NOMO-1 treated with DMSO at 0.1 percent for 48 hours (cell line): ENCODE measurements around the gene SMC5.
"Not testable (repeated sequence)": the region's sequence is repeated elsewhere in the genome, so short reads cannot be mapped to it uniquely, and the experiment has no call there.

Experiments used
- DNase-seq: peaks from one replicate; lab custom pipeline; 2025; ENCODE audit not compliant: unreplicated experiment; lab: John Stamatoyannopoulos, UW

Gene SMC5

GRCh38 chr9:70262948-70263347 is 4.2 kb downstream of the SMC5 start:
- no peak for DNase-seq

DNA sequence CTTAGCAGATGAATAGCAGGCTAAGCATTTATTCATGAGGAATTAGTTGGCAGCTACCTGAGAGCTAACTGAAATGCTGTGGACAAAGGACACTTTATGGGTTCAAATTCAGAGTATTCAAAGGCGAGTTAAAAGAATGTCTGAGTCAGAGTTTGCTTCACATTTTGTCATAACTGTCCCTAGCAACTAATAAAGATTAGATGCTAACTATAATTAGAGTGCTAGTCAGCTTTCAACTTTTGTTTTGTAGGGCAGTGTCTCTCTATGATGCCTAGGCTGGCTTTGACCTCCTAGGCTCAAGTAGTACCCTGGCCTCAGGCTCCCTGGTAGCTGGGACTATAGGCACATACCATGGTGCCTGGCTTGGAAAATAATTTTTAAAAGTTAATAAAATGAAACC is 4.6 kb downstream of the SMC5 start:
- no peak for DNase-seq

- no peak for DNase-seq
Observed at GRCh38 chr9:70278305-70278704, 19.5 kb downstream of the SMC5 start.

- no peak for DNase-seq
Observed at GRCh38 chr9:70283848-70284247, 25.1 kb downstream of the SMC5 start.

- DNase-seq: no peak
Observed at GRCh38 chr9:70285246-70285645, 26.5 kb downstream of the SMC5 start.

GRCh38 chr9:70285981-70286598 is 27.3 kb downstream of the SMC5 start:
- DNase-seq: no peak

DNA sequence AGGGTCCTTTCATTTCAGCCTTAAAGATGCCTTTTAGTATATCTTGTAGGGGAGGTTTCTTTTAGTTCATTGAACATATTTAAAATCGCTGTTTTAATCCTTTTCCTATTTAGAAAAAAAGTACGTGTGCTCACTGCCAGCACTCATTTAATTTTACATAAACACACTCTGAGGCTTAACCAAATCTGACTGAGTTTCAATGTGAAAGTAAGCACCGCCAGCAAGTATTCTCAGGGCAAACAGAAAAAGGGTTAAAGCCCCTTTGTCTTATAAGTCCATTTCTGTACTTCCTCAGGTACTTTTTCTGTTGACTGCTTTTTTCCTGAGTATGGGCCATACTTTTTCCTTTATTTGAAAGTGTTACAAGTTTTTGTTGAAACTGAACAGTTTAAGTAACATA is 31.8 kb downstream of the SMC5 start:
- DNase-seq: no peak

DNA sequence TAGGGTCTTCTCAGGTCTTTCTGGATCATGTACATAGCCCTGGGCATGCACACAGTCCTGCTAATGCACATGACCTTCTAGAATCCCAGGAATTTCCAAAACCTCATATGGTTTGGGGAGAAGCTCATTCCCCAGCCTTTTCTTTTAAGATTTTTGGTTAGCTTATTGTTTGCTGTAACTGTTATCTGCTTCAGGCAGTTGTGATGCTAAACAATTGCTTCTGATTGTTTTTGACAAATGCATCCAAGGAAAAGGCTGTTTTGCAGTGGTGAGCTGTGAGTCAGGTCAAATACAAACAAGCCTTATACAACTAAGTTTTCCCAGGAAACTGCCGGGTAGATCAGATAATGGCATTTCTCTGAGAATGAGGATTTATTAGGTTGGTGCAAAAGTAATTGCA is 32.7 kb downstream of the SMC5 start:
- no peak for DNase-seq

DNA sequence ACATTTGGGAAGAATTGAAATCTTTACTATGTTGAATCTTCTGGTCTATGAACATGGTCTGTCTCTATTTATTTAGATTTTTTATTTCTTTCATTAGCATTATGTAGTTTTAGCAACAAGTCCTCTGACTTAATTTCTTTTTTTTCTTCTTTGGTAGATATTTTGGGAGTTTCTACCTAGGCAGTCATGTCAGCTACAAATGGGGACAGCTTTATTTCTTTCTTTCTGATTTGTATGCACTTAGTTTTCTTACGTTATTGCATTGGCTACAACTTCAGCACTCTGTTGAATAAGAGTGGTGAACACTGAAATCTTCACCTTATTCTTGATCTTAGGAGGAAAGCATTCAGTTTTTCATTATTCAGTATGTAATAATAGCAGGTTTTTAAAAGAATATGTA is 33.5 kb downstream of the SMC5 start:
- no peak for DNase-seq

- DNase-seq: no peak
Observed at GRCh38 chr9:70293214-70293613, 34.4 kb downstream of the SMC5 start.

- DNase-seq: no peak
Observed at GRCh38 chr9:70297141-70297540, 38.4 kb downstream of the SMC5 start.

DNA sequence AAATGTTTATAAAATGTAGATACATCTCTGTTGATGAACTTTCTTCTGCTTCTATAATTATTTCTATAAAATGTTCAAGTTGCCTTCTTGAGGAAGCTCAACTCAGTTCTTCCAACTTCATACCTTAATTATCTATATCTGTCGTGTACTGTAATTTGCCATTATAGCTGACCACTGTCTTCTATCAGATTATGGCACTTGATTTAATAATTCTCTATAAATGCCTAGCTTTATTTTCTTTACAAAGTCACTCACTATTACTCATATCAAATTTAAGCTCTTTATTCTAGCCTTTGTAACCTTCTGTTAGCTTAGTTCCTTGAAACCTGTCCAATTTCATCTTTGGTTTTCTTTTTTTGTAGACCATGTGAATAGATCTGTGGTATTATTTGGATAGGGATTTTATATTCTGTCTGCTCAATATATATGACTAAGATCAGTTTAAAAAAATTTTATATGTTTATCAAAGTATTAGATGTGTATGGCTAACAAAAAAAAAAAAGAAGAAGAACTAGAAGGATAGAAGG is 39.5 kb downstream of the SMC5 start:
- no peak for DNase-seq

GRCh38 chr9:70303268-70303667 is 44.5 kb downstream of the SMC5 start:
- DNase-seq: no peak

DNA sequence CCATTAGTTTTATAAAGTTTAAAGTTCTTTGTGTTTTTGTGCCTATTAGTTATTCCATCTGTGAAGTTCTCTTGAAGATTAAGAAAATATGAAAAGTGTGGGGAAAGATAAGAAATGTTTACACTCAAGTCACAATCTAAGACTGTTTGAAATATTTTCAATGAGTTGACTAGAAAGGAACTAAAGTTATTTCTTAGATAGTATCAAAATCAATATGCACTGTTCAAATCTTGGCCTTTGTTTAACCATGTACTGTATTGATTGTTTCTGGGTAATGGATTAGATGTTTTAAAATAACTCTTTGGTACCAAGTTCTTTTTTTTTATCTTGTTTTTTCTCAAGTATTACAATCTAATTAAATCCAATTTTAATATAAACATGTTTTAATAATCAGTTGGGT is 46.0 kb downstream of the SMC5 start:
- DNase-seq: no peak

DNA sequence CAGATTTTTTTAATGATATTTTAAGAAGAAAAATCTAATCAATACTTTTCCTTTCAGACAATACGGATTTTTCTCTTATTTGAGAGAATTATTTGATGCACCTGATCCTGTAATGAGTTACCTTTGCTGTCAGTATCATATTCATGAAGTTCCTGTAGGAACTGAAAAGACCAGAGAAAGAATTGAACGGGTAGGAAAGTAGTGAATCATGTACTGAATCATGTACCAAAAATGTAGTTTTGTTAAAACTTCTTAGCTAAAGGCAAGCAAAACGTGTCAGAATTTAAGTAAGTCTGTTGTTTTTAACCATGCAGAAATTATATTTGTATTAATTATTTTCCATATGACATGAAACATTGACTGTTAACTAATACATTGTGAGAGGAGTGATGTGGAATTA is 56.6 kb downstream of the SMC5 start:
- DNase-seq: no peak

DNA sequence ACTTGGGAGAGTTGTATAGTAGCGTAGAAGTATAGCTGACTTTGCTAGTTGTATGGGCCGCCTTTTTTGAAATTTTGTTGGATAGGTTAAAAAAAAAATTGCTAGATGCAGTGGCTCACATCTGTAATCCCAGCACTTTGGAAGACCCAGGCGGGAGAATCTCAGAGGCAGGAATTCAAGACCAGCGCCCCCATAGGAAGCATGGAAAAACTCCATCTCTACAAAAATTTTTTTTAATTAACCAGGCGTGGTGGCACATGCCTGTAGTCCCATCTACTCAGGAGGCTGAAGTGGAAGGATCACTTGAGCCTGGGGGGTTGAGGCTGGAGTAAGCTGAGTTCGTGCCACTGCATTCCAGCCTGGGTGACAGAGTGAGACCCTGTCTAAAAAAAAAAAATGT is 59.2 kb downstream of the SMC5 start:
- DNase-seq: no peak

DNA sequence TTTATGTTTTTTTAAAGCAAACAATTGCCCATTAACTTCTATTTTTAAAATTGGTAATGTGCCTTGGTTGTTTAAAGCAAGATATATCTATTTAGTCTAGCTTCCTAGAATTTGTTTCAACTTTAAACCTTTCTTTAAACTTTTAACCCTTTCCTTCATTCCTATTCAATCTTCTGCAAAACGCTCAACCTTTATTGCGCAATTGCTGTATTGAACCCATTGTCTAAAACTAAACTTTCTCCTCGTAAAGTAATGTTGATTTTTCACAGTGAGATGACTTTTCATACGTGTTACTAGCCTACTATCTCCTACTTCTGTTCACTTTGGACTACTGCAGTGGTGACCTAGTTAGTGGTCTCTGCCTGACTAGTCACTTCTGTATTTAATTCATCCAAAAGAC is 63.3 kb downstream of the SMC5 start:
- no peak for DNase-seq

- no peak for DNase-seq
Observed at GRCh38 chr9:70324963-70325362, 66.2 kb downstream of the SMC5 start.

DNA sequence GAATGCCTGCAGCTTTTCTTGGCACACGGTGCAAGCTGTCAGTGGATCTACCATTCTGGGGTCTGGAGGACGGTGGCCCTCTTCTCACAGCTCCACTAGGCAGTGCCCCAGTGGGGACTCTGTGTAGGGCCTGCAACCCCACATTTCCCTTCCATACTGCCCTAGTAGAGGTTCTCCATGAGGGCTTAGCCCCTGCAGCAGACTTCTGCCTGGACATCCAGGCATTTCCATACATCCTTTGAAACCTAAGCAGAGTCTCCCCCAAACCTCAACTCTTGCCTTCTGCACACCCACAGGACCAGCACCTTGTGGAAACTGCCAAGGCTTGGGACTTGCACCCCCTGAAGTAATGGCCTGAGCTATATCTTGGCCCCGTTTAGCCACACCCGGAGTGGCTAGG is 69.8 kb downstream of the SMC5 start:
- not testable (repeated sequence) for DNase-seq

GRCh38 chr9:70340572-70340971 is 81.8 kb downstream of the SMC5 start:
- no peak for DNase-seq

- no peak for DNase-seq
Observed at GRCh38 chr9:70347046-70347445, 88.3 kb downstream of the SMC5 start.

DNA sequence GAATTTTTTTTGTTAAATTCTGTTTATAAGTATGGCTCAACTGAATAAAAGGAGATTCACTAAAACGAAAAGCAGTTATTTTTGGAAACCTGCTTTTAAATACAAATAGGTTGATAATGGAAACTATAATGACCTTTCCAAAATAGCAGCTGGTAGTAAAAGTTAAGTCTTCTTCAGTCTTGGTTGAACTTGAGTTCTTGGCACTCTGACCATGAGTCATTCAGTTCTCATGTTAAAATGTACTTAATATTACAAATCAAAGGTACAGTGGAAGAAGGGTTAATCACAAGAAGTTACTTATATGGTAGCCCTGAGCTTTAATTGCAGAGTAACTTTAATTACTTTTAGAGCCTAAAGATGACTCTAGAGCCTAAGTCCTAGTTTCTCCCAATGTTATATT is 93.6 kb downstream of the SMC5 start:
- DNase-seq: no peak

GRCh38 chr9:70352802-70353201 is 94.0 kb downstream of the SMC5 start:
- DNase-seq: no peak
